ENCODE data around the gene DDX17.

The DDX17 gene

DNA sequence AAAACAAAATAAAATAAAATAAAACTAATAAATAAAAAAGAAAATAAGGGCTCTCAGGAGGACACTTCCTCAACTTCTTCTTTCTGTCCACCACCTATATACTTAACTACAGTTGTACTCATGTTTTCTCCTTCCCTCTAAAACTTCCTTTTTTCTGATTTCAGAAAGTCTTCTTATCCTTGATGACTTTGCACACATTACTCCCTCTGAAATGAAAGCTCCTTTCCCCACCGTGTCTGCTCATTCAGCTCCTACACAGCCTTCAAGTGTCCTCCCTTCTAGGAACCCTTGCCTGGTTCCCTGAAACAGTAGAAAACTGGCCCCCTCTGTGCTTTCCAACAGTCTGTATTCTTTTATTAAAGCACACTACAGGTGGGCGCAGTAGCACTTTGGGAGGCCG is 18.3 kb upstream of the DDX17 start:
- H3K9me3 ChIP-seq (ENCODE audit: severe bottlenecking): no peaks in the 10 kb centered on the region
- H3K27ac ChIP-seq: no peak overlapping the region
- TF ChIP-seq, protein P1, sequence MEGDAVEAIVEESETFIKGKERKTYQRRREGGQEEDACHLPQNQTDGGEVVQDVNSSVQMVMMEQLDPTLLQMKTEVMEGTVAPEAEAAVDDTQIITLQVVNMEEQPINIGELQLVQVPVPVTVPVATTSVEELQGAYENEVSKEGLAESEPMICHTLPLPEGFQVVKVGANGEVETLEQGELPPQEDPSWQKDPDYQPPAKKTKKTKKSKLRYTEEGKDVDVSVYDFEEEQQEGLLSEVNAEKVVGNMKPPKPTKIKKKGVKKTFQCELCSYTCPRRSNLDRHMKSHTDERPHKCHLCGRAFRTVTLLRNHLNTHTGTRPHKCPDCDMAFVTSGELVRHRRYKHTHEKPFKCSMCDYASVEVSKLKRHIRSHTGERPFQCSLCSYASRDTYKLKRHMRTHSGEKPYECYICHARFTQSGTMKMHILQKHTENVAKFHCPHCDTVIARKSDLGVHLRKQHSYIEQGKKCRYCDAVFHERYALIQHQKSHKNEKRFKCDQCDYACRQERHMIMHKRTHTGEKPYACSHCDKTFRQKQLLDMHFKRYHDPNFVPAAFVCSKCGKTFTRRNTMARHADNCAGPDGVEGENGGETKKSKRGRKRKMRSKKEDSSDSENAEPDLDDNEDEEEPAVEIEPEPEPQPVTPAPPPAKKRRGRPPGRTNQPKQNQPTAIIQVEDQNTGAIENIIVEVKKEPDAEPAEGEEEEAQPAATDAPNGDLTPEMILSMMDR (IDR thresholded peaks at IDR 0.05; ENCODE audit: low read depth, low read length): no peak
- H3K27me3 ChIP-seq (ENCODE audit: insufficient read depth, low read depth, severe bottlenecking): no peaks in the 10 kb centered on the region
- no peaks in the 10 kb centered on the region for H3K36me3 ChIP-seq
- DNase-seq: no peak
- no peak overlapping the region for H3K4me3 ChIP-seq (ENCODE audit: low read depth, low read length)

DNA sequence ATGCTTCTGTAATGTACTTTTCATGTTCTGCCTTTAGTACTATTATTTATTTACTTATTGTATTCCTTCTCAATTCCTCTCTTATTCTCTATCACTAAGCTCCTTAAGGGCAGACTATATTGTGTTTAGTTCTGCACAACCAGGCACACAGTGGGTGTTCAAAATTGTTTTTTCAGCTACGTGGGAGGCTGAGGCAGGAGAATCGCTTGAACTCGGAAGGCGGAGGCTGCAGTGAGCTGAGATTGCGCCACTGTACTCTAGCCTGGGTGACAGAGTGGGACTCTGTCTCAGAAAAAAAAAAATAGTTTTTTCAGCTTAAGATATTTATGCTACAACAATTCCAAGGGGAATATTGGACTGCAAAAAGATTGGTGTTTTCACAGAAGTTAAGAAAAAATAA is 17.4 kb upstream of the DDX17 start:
- Histone ChIP-seq H3K9me3 (ENCODE audit: severe bottlenecking) (no peaks in the 10 kb centered on the region), H3K36me3 (no peaks in the 10 kb centered on the region), H3K27me3 (ENCODE audit: insufficient read depth, low read depth, severe bottlenecking) (no peaks in the 10 kb centered on the region), H3K27ac (no peak overlapping the region), H3K4me3 (ENCODE audit: low read depth, low read length) (no peak overlapping the region)
- no peak for DNase-seq
- TF ChIP-seq, protein P1 (IDR thresholded peaks at IDR 0.05; ENCODE audit: low read depth, low read length): no peak

DNA sequence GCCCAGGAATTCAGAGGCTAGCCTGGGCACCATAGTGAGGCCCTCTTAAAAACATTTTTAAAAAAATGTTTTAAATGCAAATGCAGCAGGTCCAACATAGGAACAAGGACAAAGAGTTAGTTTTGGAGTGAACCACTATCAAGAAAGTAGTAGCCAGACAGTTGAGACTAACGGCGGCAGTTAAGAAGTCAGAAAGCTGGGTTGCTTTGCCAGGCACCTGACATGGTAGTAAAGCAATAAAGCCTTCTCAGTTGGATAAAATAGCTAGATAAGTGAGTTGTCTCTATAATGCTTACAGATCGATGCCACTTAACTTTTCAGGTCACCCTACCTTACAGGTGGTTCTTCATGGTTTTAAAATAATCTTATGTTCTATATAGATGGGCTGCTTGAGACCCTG is 16.9 kb upstream of the DDX17 start:
- TF ChIP-seq, protein P1 (IDR thresholded peaks at IDR 0.05; ENCODE audit: low read depth, low read length): no peak
- no peaks in the 10 kb centered on the region for H3K27me3 ChIP-seq (ENCODE audit: insufficient read depth, low read depth, severe bottlenecking)
- H3K4me3 ChIP-seq (ENCODE audit: low read depth, low read length): no peak overlapping the region
- DNase-seq: no peak
- H3K9me3 ChIP-seq (ENCODE audit: severe bottlenecking): no peaks in the 10 kb centered on the region
- H3K27ac ChIP-seq: no peak overlapping the region
- no peaks in the 10 kb centered on the region for H3K36me3 ChIP-seq

DNA sequence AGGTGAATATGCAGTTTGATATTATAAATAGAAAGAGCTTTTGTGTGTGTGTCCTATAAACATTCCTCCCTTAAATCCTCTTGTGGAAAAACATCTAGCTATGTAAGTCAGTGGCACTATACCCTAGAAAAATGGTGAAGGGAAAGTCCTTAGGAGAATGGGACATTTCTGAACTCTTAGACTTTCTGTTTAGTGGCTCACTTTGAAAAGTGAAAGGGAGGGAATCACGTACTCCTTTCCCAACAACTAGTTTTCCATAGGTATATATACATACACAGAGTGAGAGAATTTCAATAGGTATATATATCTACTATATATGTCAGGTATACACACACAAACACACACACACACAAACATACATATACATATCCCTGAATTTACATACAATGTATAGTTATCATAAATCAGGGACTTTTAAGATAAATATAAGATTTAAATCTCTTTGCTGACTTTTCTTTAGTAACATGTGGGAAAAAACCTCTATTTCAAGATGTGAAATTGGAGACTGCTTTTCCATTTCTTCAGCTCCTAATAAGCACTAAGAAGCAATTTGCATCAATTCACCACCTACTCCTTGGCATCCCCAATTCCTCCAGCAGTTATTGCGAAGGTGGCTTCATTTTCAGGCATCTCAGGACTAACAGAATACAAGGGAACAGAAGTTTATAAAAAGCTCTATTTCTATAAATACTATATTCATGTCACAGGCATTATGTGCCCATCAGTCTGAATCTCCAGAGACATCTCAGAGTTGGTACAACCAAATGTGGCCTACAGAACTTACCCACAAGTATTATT is 13.5 kb upstream of the DDX17 start:
- H3K4me3 ChIP-seq (ENCODE audit: low read depth, low read length): no peak overlapping the region
- no peaks in the 10 kb centered on the region for H3K27me3 ChIP-seq (ENCODE audit: insufficient read depth, low read depth, severe bottlenecking)
- DNase-seq: no peak
- H3K9me3 ChIP-seq (ENCODE audit: severe bottlenecking): no peaks in the 10 kb centered on the region
- H3K27ac ChIP-seq: no peak overlapping the region
- TF ChIP-seq, protein P1 (IDR thresholded peaks at IDR 0.05; ENCODE audit: low read depth, low read length): no peak
- H3K36me3 ChIP-seq: no peaks in the 10 kb centered on the region

DNA sequence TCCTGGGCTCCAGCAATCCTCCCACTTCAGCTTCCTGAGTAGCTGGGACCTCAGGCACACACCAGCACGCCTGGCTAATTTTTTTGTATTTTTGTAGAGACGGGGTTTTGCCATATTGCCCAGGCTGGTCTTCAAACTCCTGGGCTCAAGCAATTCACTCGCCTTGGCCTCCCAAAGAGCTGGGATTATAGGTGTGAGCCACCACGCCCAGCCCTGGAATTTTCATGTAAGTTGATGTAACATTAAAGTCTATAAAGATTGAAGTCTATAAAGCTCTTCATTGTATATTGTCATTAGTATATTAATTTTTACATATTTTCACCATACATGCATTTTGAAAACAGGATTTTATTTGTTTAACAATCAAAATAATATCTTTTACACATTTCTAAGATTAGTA is 12.5 kb upstream of the DDX17 start:
- Histone ChIP-seq H3K27me3 (ENCODE audit: insufficient read depth, low read depth, severe bottlenecking) (no peaks in the 10 kb centered on the region), H3K36me3 (no peaks in the 10 kb centered on the region), H3K27ac (no peak overlapping the region), H3K4me3 (ENCODE audit: low read depth, low read length) (no peak overlapping the region), H3K9me3 (ENCODE audit: severe bottlenecking) (no peaks in the 10 kb centered on the region)
- TF ChIP-seq, protein P1 (IDR thresholded peaks at IDR 0.05; ENCODE audit: low read depth, low read length): no peak
- DNase-seq: no peak

DNA sequence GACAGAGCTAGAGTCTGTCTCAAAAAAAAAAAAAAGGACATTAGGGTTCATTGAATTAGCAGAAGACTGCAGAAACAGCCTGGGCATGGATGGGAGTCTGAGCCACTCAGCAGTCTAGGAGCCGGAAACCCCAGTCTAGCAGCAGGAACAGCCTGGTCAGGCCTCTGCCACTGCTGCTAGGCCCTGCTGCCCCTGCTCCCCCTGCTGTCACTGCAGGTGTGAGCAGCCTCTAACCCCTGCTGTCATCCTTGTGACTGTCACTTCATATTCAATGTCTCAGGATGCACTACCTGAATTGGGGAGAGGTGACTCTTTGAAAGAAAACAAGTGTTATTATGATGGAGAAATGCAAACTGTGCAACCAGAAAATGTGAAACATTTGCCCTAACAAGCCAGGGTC is 7.0 kb upstream of the DDX17 start:
- Histone ChIP-seq H3K9me3 (ENCODE audit: severe bottlenecking) (no peaks in the 10 kb centered on the region), H3K27me3 (ENCODE audit: insufficient read depth, low read depth, severe bottlenecking) (no peaks in the 10 kb centered on the region), H3K27ac (no peak overlapping the region), H3K36me3 (no peaks in the 10 kb centered on the region), H3K4me3 (ENCODE audit: low read depth, low read length) (no peak overlapping the region)
- TF ChIP-seq, protein P1 (IDR thresholded peaks at IDR 0.05; ENCODE audit: low read depth, low read length): peak; percentile 84
- peak; percentile 66 for DNase-seq

Data from WERI-Rb-1 (cell line).